Prostate gland (tissue), 2 donors: ENCODE measurements around the gene TSEN54. TPM values are rescaled to one million over a fixed set of nuclear protein-coding genes. Genes with fewer than 3 reads are reported as not detected.

ENCODE experiments used
- DNase-seq: peaks from one replicate; pipeline ENCODE4 v3.0.0-alpha.2; 2019; ENCODE audit warnings: low spot score
- H3K27ac ChIP-seq, 2 donors: fragments of 200-600 bp; sonication (generic); 2 replicates each; pipeline ENCODE4 v1.5.1; 2017 to 2019
- H3K27me3 ChIP-seq: fragments of 200-600 bp; sonication (generic); replicated peaks from 2 replicates; pipeline ENCODE4 v1.5.1; 2019; ENCODE audit not compliant: insufficient read depth
- H3K36me3 ChIP-seq, 2 donors: fragments of 200-600 bp; sonication (generic); 1 replicate in 1 of 2; 2 replicates in 1 of 2; pipeline versions ENCODE4 v1.5.1 to v1.8.1; 2017 to 2019
- H3K4me1 ChIP-seq: fragments of 200-600 bp; sonication (generic); replicated peaks from 2 replicates; pipeline ENCODE4 v1.5.1; 2019
- H3K4me3 ChIP-seq, 2 donors: fragments of 200-600 bp; sonication (generic); 2 replicates each; pipeline ENCODE4 v1.5.1; 2017 to 2019
- H3K9me3 ChIP-seq: fragments of 200-600 bp; sonication (generic); 2 replicates; pipeline ENCODE4 v1.5.1; 2017
- POLR2A ChIP-seq: fragments of 450-650 bp; IDR thresholded peaks from one replicate; pipeline ENCODE4 v1.6.1; 2016; ENCODE audit warnings: antibody characterized with exemption, mild to moderate bottlenecking
- POLR2AphosphoS5 ChIP-seq: sonication (generic); formaldehyde crosslinking; IDR thresholded peaks from one replicate; pipeline ENCODE4 v1.6.1; 2017; ENCODE audit warnings: antibody characterized with exemption
- WGBS: methylation state at CpG from one replicate; pipeline ENCODE4 v1.1.5; 2018; 5-methylcytosine and 5-hydroxymethylcytosine counted together
- intact Hi-C: fragments of 100-400 bp; cut with DNase I; formaldehyde crosslinking; loops from one replicate; pipeline ENCODE4 v1.14.2; 2022
- total RNA-seq, 2 donors: library from RNA; depleted of rRNA; stranded (reverse); fragments of >200 nt; gene quantifications; one replicate each; pipeline ENCODE4 v1.1.0, GENCODE V29; 2016
- TF ChIP-seq, protein P1 (sequence below), 4 experiments: fragments of 200-600 bp in 2 of 4; fragments of 450-650 bp in 2 of 4; sonication (generic) in 2 of 4; IDR thresholded peaks; 1 replicate in 3 of 4; 2 replicates in 1 of 4; pipeline ENCODE4 v1.5.1; 2016 to 2019; ENCODE audit warnings: antibody characterized with exemption in 4 of 4, mild to moderate bottlenecking in 2 of 4, moderate library complexity in 2 of 4

Gene TSEN54
- total RNA-seq, 2 donors from 2014 or later = 45.9 to 56.2 TPM

DNA sequence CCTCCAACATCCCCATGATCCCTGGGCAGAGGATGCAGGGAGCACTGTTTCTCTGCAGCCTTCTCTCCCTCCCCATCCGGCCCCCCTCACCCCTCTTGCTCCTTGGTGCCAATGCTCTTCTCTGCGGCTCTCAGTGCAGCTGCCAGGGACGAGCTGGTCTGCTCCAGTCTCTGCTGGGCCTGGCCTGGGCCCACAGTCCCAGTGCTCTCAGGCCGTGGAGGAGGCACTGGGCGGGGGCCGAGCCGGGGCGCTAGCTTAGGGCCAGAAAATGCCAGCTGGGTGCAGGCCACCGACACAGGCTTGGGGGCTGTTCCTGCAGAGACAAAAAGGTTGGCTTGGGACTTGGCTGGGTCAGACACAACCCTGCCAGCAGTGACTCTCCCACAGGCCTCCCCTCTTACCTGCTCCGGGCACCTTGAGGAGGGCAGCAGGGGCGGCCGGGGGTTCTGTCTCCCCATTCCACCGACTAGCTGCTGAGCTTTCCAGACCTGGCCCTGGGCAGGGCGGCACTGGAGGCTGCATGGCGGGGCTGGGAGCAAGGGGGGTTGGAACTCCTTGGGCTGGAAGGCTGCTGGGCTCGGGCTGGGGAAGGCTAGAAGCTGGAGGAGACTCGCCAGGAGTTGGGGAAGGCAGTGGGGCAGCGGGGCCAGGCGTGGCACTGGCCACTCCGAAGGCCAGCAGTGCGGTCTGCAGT, 14.8 kb upstream of the TSEN54 start:
- DNase-seq = no peak
- Histone ChIP-seq H3K9me3 (no peaks in the 10 kb centered on the region), H3K4me1 (no peaks in the 10 kb centered on the region), H3K27ac (no peak overlapping the region), H3K36me3 (peaks cover 0 to 25% of the 10 kb centered on the region in 2 donors), H3K27me3 (no peaks in the 10 kb centered on the region), H3K4me3 (no peak overlapping the region)
- intact Hi-C loops = no loop called here
- TF ChIP-seq, protein P1, sequence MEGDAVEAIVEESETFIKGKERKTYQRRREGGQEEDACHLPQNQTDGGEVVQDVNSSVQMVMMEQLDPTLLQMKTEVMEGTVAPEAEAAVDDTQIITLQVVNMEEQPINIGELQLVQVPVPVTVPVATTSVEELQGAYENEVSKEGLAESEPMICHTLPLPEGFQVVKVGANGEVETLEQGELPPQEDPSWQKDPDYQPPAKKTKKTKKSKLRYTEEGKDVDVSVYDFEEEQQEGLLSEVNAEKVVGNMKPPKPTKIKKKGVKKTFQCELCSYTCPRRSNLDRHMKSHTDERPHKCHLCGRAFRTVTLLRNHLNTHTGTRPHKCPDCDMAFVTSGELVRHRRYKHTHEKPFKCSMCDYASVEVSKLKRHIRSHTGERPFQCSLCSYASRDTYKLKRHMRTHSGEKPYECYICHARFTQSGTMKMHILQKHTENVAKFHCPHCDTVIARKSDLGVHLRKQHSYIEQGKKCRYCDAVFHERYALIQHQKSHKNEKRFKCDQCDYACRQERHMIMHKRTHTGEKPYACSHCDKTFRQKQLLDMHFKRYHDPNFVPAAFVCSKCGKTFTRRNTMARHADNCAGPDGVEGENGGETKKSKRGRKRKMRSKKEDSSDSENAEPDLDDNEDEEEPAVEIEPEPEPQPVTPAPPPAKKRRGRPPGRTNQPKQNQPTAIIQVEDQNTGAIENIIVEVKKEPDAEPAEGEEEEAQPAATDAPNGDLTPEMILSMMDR (IDR thresholded peaks at IDR 0.05) = no peak
- TF ChIP-seq POLR2A (no peak), POLR2AphosphoS5 (no peak)
- WGBS = 48% methylated on average over 15 of the region's 21 CpGs

DNA sequence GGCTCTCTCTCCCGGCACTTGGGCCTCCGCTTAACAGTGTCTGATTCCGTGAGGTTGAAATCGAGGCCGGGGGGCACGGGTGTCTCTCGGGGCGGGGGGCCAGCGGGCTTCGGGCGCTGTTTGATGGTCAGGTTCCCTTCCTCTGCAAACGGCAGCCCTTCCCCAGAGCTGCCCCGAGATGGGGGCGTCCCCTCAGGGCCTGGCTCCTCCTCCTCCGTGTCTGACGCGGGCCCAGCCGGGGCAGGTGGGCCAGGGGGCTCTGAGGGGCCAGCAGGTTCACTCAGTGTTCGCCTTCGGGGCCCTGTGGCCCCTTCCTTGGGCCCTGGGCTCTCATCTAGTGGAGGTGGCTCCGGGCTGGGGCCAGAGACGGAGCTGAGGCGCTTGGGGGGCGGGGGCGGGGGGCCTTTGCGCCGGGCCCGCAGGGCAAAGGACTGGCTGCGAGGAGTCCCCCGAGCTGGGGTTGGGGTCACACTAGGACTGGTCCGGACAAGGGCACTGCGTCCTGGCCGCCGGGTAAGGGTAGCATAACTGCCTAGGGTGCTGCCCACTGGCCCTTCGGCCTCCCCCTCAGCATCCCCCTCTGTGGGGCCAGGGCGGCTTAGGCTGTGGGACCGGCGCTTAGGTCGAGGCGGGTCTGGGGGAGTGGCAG, 14.1 kb upstream of the TSEN54 start:
- no peak for DNase-seq
- H3K27ac ChIP-seq = no peak overlapping the region
- intact Hi-C loops = no loop called here
- H3K9me3 ChIP-seq = no peaks in the 10 kb centered on the region
- H3K36me3 ChIP-seq = peaks cover 0 to 20% of the 10 kb centered on the region in 2 donors
- 88% methylated on average over 29 of the region's 40 CpGs for WGBS
- no peak overlapping the region for H3K4me3 ChIP-seq
- H3K4me1 ChIP-seq = no peaks in the 10 kb centered on the region
- H3K27me3 ChIP-seq = no peaks in the 10 kb centered on the region
- TF ChIP-seq, protein P1 (IDR thresholded peaks at IDR 0.05) = no peak
- TF ChIP-seq POLR2AphosphoS5 = no peak
- TF ChIP-seq POLR2A = no peak

DNA sequence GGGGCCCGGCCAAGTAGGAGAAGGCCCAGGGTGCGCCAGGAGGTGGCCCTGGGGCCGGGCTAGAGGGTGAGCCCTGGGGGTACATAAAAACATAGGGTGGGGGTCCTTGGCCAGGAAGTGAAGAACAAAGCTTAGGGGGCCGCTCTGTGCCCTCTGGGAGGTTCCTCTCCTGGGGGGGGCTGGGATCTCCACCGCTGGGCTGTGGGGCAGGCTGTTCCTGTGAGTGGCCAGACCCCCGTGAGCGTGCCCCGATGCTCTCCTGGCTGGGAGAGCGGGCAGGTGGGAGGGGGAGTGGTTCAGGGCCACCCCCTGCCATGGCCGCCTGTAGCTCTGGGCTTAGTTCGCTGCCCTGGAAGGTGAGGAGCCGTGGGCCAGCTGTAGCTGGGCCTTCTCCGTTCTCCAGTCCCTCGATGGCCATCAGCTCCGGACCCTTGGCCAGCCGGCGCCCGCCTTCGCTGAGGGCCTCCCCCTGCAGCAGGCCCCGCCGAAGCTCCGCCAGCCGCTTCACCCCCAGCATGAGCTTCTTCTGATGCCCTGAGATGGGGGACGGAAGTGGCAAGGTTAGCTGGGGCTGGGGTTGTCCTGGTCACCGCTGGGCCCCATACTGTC, 13.5 kb upstream of the TSEN54 start:
- Histone ChIP-seq H3K36me3 (peaks cover 0 to 17% of the 10 kb centered on the region in 2 donors), H3K4me3 (no peak overlapping the region), H3K27ac (no peak overlapping the region), H3K27me3 (no peaks in the 10 kb centered on the region), H3K9me3 (no peaks in the 10 kb centered on the region), H3K4me1 (no peaks in the 10 kb centered on the region)
- TF ChIP-seq, protein P1 (IDR thresholded peaks at IDR 0.05) = no peak
- TF ChIP-seq POLR2AphosphoS5 (no peak), POLR2A (no peak)
- no peak for DNase-seq
- 88% methylated on average over 24 of the region's 25 CpGs for WGBS
- intact Hi-C loops = no loop called here

DNA sequence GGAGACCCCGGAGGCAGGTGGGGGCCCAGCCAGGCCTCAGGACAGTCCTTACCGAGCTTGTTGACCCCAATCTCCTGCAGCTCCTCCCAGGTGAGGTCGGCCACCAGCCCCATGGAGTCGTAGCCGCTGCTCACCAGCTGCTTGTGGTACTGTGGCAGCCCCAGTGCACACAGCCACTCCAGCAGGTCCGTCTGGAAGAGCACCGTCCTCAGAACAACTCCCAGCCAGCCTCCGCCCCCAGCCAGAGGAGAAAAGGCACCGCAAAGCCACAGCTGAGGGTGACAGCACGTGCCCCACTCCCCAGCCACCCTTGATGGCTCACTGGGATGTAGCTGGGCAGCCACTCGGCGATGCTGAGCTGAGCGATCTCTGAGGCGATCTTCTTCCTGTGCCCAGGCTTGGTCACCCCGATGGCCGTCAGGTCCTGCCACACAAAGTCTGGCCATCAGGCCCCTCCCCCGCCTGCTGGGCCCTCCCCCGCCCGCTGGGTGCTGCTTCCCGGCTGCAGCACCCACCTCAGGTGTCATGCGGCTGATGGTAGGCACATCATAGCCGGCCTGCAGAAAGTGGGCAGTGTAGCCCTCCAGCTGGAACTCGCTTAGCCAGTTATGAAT, 12.9 kb upstream of the TSEN54 start:
- Histone ChIP-seq H3K9me3 (no peaks in the 10 kb centered on the region), H3K27ac (no peak overlapping the region), H3K27me3 (no peaks in the 10 kb centered on the region), H3K36me3 (peaks cover 0 to 13% of the 10 kb centered on the region in 2 donors), H3K4me3 (no peak overlapping the region), H3K4me1 (no peaks in the 10 kb centered on the region)
- intact Hi-C loops = no loop called here
- TF ChIP-seq, protein P1 (IDR thresholded peaks at IDR 0.05) = no peak
- no peak for TF ChIP-seq POLR2A
- no peak for TF ChIP-seq POLR2AphosphoS5
- DNase-seq = no peak
- WGBS = 77% methylated on average over 23 of the region's 23 CpGs
